OCI-LY1 (cell line): ENCODE results near the gene SLC30A9.
A peak's percentile ranks its signal among the peaks of the same experiment; 100 is the strongest.

Experiments used
- H2AFZ ChIP-seq: fragments of 200-600 bp; sonication (generic), shearing (Covaris generic); 2 replicates; pipeline ENCODE4 v1.6.0; 2014; ENCODE audit warnings: antibody characterized with exemption, mild to moderate bottlenecking, low read length
- H3F3A ChIP-seq: fragments of 200-600 bp; sonication (generic), shearing (Covaris generic); 2 replicates; pipeline ENCODE4 v1.6.0; 2014; ENCODE audit warnings: mild to moderate bottlenecking, antibody characterized with exemption, low read length, moderate library complexity; ENCODE audit not compliant: insufficient read depth
- H3K27ac ChIP-seq: fragments of 200-600 bp; sonication (generic); 2 replicates; pipeline ENCODE4 v1.5.1; 2014; ENCODE audit warnings: low read length, mixed run types, mild to moderate bottlenecking, low read depth; ENCODE audit not compliant: poor library complexity, severe bottlenecking
- H3K27me3 ChIP-seq: fragments of 200-600 bp; sonication (generic); 2 replicates; pipeline ENCODE4 v1.6.0; 2014; ENCODE audit warnings: antibody characterized with exemption, mild to moderate bottlenecking, low read length, moderate library complexity; ENCODE audit not compliant: insufficient read depth
- H3K36me3 ChIP-seq: fragments of 200-600 bp; sonication (generic); 2 replicates; pipeline ENCODE4 v1.6.1; 2014; ENCODE audit warnings: mild to moderate bottlenecking, antibody characterized with exemption, low read length, moderate library complexity, mixed read lengths; ENCODE audit not compliant: insufficient read depth
- H3K4me1 ChIP-seq: fragments of 200-600 bp; sonication (generic); 2 replicates; pipeline ENCODE4 v1.5.1; 2014; ENCODE audit warnings: mild to moderate bottlenecking, low read length, moderate library complexity; ENCODE audit not compliant: insufficient read depth, severe bottlenecking
- H3K4me2 ChIP-seq: fragments of 200-600 bp; sonication (generic), shearing (Covaris generic); 2 replicates; pipeline ENCODE4 v1.6.1; 2014; ENCODE audit warnings: low read length
- H3K4me3 ChIP-seq: fragments of 200-600 bp; sonication (generic); 2 replicates; pipeline ENCODE4 v1.5.1; 2014; ENCODE audit warnings: low read length, low read depth, mild to moderate bottlenecking, mixed read lengths; ENCODE audit not compliant: poor library complexity, severe bottlenecking
- H3K79me2 ChIP-seq: fragments of 200-600 bp; shearing (Covaris generic); 2 replicates; pipeline ENCODE4 v1.6.1; 2016; ENCODE audit warnings: mixed run types, low read length, mixed read lengths; ENCODE audit not compliant: insufficient read depth
- H3K9ac ChIP-seq: fragments of 200-600 bp; sonication (generic), shearing (Covaris generic); 2 replicates; pipeline ENCODE4 v1.6.1; 2014; ENCODE audit warnings: mild to moderate bottlenecking, low read length, mixed read lengths
- H3K9me2 ChIP-seq: fragments of 200-600 bp; sonication (generic), shearing (Covaris generic); 2 replicates; pipeline ENCODE4 v1.6.1; 2014; ENCODE audit warnings: low read depth, mild to moderate bottlenecking, low read length, mixed read lengths
- H3K9me3 ChIP-seq: fragments of 200-600 bp; shearing (Covaris generic); 2 replicates; pipeline ENCODE4 v1.6.1; 2014; ENCODE audit warnings: low read length, mixed read lengths
- H4K20me1 ChIP-seq: fragments of 200-600 bp; sonication (generic), shearing (Covaris generic); 2 replicates; pipeline ENCODE4 v1.6.0; 2016; ENCODE audit warnings: mild to moderate bottlenecking, low read length; ENCODE audit not compliant: insufficient read depth
- CTCF ChIP-seq: fragments of 200-600 bp; sonication (generic), shearing (Covaris generic); IDR thresholded peaks from 2 replicates; pipeline ENCODE4 v1.5.1; 2017; ENCODE audit warnings: mild to moderate bottlenecking, antibody characterized with exemption, low read length, moderate library complexity, mixed read lengths
- EZH2 ChIP-seq: fragments of 200-600 bp; sonication (generic), shearing (Covaris generic); IDR thresholded peaks from 2 replicates; pipeline ENCODE4 v1.8.0; 2017; ENCODE audit warnings: borderline replicate concordance, mixed run types, mild to moderate bottlenecking, antibody characterized with exemption, low read length, moderate library complexity, mixed read lengths

The SLC30A9 gene

DNA sequence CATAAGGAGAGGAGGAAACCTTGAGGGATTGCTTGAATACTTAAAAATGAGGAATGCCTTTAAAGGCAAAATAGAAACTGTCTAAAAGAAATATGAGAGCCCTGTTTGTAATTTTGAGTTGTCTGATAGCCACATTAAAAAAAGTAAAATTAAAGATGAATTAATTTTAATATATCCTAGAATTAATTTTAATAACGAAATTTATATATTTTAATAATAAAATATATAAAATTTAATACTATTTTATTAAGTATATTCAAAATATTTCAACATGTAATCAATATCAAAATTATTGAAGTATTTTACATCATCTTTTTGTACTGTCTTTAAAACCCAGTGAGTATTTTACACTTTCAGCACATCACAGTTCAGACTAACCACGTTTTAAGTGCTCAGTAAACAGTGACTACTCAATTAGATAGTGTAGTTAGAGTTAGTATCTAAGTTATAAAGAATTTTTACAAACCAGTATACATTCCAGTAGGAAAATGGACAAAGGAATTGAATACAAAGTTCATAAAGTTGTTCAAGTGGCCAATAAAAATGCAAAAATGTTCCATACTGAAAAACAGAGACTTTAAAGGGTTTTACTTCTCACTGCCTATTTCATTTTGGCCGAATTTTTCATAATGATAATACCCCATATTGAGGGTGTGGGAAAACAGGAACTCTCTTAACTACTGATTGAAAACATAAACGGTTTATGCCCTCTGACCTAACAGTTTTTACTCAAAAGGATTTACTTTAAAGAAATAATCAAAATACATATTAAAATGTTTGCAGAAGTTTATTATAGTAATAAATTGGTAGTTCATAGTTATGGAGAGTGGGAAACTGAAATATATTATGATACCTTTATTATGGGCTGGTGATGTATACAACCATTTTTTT lies 2.9 kb downstream of the SLC30A9 start:
- Histone ChIP-seq H2AFZ (no peak overlapping the region), H3K9me2 (no peaks in the 10 kb centered on the region), H3K4me1 (peaks cover 32% of the 10 kb centered on the region), H3K4me2 (no peak overlapping the region), H3F3A (no peaks in the 10 kb centered on the region), H4K20me1 (no peaks in the 10 kb centered on the region), H3K9me3 (no peaks in the 10 kb centered on the region), H3K27ac (no peak overlapping the region), H3K4me3 (no peak overlapping the region), H3K79me2 (peaks cover 22% of the 10 kb centered on the region), H3K27me3 (no peaks in the 10 kb centered on the region), H3K36me3 (no peaks in the 10 kb centered on the region), H3K9ac (no peak overlapping the region)
- TF ChIP-seq EZH2: no peak
- no peak for TF ChIP-seq CTCF

GRCh38 chr4:41994461-41994985 lies 4.2 kb downstream of the SLC30A9 start:
- Histone ChIP-seq H4K20me1 (no peaks in the 10 kb centered on the region), H3K9ac (no peak overlapping the region), H3K9me3 (no peaks in the 10 kb centered on the region), H2AFZ (no peak overlapping the region), H3K27me3 (no peaks in the 10 kb centered on the region), H3K4me1 (peaks cover 23% of the 10 kb centered on the region), H3K36me3 (no peaks in the 10 kb centered on the region; the same call in 1 of the 2 replicates), H3K9me2 (no peaks in the 10 kb centered on the region), H3K79me2 (peaks cover 22% of the 10 kb centered on the region), H3K4me3 (no peak overlapping the region), H3K4me2 (no peak overlapping the region), H3F3A (no peaks in the 10 kb centered on the region), H3K27ac (no peak overlapping the region)
- no peak for TF ChIP-seq EZH2
- peak; percentile 4; the same call in 1 of the 2 replicates for TF ChIP-seq CTCF

DNA sequence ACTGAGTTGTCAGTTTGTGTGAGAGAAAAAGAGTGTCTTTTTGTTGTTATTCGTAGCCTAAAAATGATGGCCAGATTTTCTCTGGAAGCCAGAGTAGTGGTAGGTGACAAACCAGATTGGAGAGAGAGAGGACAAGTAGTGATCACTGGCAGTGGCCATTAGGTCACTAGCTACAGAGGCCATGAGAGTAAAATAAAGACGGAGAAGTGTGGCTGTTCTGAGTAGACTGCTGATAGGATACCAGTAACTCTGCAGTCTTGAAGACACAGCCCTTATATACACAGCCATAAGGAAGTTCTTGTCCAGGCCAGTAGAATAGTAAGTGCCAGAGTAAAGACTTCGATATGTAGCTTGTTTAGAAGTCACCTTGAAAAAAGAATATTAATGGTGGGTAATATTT lies 7.7 kb downstream of the SLC30A9 start:
- Histone ChIP-seq H3K4me1 (no peaks in the 10 kb centered on the region), H3K4me2 (no peak overlapping the region), H3K27me3 (no peaks in the 10 kb centered on the region), H3F3A (no peaks in the 10 kb centered on the region), H3K9ac (no peak overlapping the region), H3K36me3 (peaks cover 8% of the 10 kb centered on the region), H3K79me2 (peaks cover 3% of the 10 kb centered on the region; the same call in 1 of the 2 replicates), H3K9me2 (no peaks in the 10 kb centered on the region), H3K4me3 (no peak overlapping the region), H3K9me3 (no peaks in the 10 kb centered on the region), H4K20me1 (no peaks in the 10 kb centered on the region), H2AFZ (no peak overlapping the region), H3K27ac (no peak overlapping the region)
- TF ChIP-seq CTCF (no peak), EZH2 (no peak)
